Measurements from ENCODE around the gene CCM2.

- TF ChIP-seq CTCF (conservative IDR thresholded peaks at IDR 0.05; ENCODE audit: low read length), result no peak
- TF ChIP-seq EZH2phosphoT487 (IDR thresholded peaks at IDR 0.05; ENCODE audit: borderline replicate concordance, low read depth, low read length), result no peak
Observed at GRCh38 chr7:45053401-45053800, 53.4 kb downstream of the CCM2 start.
